ENCODE results near the gene AQP7. TPM values are rescaled to one million over a fixed set of nuclear protein-coding genes. Genes with fewer than 3 reads are reported as not detected.

Gene AQP7
- total RNA-seq, 1 experiment from 2014 or later, result 0.59 TPM

GRCh38 chr9:33377089-33377715 lies 25.2 kb downstream of the AQP7 start:
- Histone ChIP-seq H2AFZ (no peak overlapping the region), H3K9me2 (ENCODE audit: insufficient read depth) (no peaks in the 10 kb centered on the region), H3K27ac (no peak overlapping the region), H3F3A (ENCODE audit: insufficient read depth, low read depth) (no peaks in the 10 kb centered on the region), H3K9me3 (ENCODE audit: insufficient read depth, low read depth) (no peaks in the 10 kb centered on the region), H3K4me2 (no peak overlapping the region), H3K4me3 (no peak overlapping the region), H3K4me1 (replicated peaks; ENCODE audit: insufficient read depth) (peaks cover 6% of the 10 kb centered on the region; the same call in 1 of the 2 replicates), H4K20me1 (ENCODE audit: insufficient read depth) (no peaks in the 10 kb centered on the region), H3K36me3 (ENCODE audit: low read depth) (no peaks in the 10 kb centered on the region), H3K79me2 (ENCODE audit: low read depth) (no peaks in the 10 kb centered on the region), H3K27me3 (ENCODE audit: insufficient read depth, low read depth) (no peaks in the 10 kb centered on the region)
- TF ChIP-seq, protein P1, sequence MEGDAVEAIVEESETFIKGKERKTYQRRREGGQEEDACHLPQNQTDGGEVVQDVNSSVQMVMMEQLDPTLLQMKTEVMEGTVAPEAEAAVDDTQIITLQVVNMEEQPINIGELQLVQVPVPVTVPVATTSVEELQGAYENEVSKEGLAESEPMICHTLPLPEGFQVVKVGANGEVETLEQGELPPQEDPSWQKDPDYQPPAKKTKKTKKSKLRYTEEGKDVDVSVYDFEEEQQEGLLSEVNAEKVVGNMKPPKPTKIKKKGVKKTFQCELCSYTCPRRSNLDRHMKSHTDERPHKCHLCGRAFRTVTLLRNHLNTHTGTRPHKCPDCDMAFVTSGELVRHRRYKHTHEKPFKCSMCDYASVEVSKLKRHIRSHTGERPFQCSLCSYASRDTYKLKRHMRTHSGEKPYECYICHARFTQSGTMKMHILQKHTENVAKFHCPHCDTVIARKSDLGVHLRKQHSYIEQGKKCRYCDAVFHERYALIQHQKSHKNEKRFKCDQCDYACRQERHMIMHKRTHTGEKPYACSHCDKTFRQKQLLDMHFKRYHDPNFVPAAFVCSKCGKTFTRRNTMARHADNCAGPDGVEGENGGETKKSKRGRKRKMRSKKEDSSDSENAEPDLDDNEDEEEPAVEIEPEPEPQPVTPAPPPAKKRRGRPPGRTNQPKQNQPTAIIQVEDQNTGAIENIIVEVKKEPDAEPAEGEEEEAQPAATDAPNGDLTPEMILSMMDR (conservative IDR thresholded peaks at IDR 0.05), result no peak
- no peak for TF ChIP-seq EZH2 (IDR thresholded peaks at IDR 0.05; ENCODE audit: low read depth)
- no TSS peak for BruUV-seq (replicated peaks)
- no peak for DNase-seq
- intact Hi-C loops (cut with micrococcal nuclease; ENCODE audit: unreplicated experiment), result loop anchor here (10.0 kb wide), 1 partner anchor 82 kb away; the partner anchor contains the start of gene NFX1
- CTCF ChIA-PET, result no interaction called here
- POLR2A ChIA-PET (ENCODE audit: unreplicated experiment), result no interaction called here

- Histone ChIP-seq H3K79me2 (ENCODE audit: low read depth) (no peaks in the 10 kb centered on the region), H3K4me2 (no peak overlapping the region), H3K27ac (no peak overlapping the region), H3K4me3 (no peak overlapping the region), H3K36me3 (ENCODE audit: low read depth) (no peaks in the 10 kb centered on the region), H3F3A (ENCODE audit: insufficient read depth, low read depth) (no peaks in the 10 kb centered on the region), H2AFZ (no peak overlapping the region), H3K9me2 (ENCODE audit: insufficient read depth) (no peaks in the 10 kb centered on the region), H3K27me3 (ENCODE audit: insufficient read depth, low read depth) (no peaks in the 10 kb centered on the region), H4K20me1 (ENCODE audit: insufficient read depth) (no peaks in the 10 kb centered on the region), H3K9me3 (ENCODE audit: insufficient read depth, low read depth) (no peaks in the 10 kb centered on the region), H3K4me1 (replicated peaks; ENCODE audit: insufficient read depth) (peaks cover 6% of the 10 kb centered on the region; the same call in 1 of the 2 replicates)
- CTCF ChIA-PET, result interaction anchor here (0.6 to 2.1 kb wide), 4 partner anchors 71 to 248 kb away, joined by 3 to 13 read pairs (median 7); partner anchors contain the start of genes AQP3 and NFX1
- POLR2A ChIA-PET (ENCODE audit: unreplicated experiment), result interaction anchor here (0.6 kb wide), 1 partner anchor 55 kb away, joined by 4 read pairs; no protein-coding TSS in a partner anchor
- intact Hi-C loops (cut with micrococcal nuclease; ENCODE audit: unreplicated experiment), result loop anchor here (1.0 to 10.0 kb wide), 3 partner anchors 69 to 90 kb away; partner anchors contain the start of gene NFX1
- BruUV-seq (replicated peaks), result no TSS peak
- TF ChIP-seq, protein P1 (conservative IDR thresholded peaks at IDR 0.05), result no peak
- TF ChIP-seq EZH2 (IDR thresholded peaks at IDR 0.05; ENCODE audit: low read depth), result no peak
- DNase-seq, result no peak
Observed at GRCh38 chr9:33375841-33376321, 26.5 kb downstream of the AQP7 start.

GRCh38 chr9:33375238-33375840 lies 27.0 kb downstream of the AQP7 start:
- Histone ChIP-seq H3K4me1 (replicated peaks; ENCODE audit: insufficient read depth) (peaks cover 6% of the 10 kb centered on the region; the same call in 1 of the 2 replicates), H3K9me3 (ENCODE audit: insufficient read depth, low read depth) (no peaks in the 10 kb centered on the region), H4K20me1 (ENCODE audit: insufficient read depth) (no peaks in the 10 kb centered on the region), H3K36me3 (ENCODE audit: low read depth) (no peaks in the 10 kb centered on the region), H3K27ac (no peak overlapping the region), H3F3A (ENCODE audit: insufficient read depth, low read depth) (no peaks in the 10 kb centered on the region), H2AFZ (no peak overlapping the region), H3K9me2 (ENCODE audit: insufficient read depth) (no peaks in the 10 kb centered on the region), H3K27me3 (ENCODE audit: insufficient read depth, low read depth) (no peaks in the 10 kb centered on the region), H3K4me2 (no peak overlapping the region), H3K79me2 (ENCODE audit: low read depth) (no peaks in the 10 kb centered on the region), H3K4me3 (no peak overlapping the region)
- TF ChIP-seq, protein P1 (conservative IDR thresholded peaks at IDR 0.05), result peak; percentile 7; the same call in 1 of the 2 replicates
- no peak for TF ChIP-seq EZH2 (IDR thresholded peaks at IDR 0.05; ENCODE audit: low read depth)
- DNase-seq, result no peak
- ChIA-PET CTCF (interaction anchor here (0.7 to 2.1 kb wide), 5 partner anchors 40 to 249 kb away, joined by 3 to 13 read pairs (median 7); partner anchors contain the start of gene AQP3), POLR2A (ENCODE audit: unreplicated experiment) (interaction anchor here (0.6 to 0.7 kb wide), 2 partner anchors 15 to 85 kb away, joined by 6 to 12 read pairs; partner anchors contain the start of gene NFX1)
- no TSS peak for BruUV-seq (replicated peaks)
- intact Hi-C loops (cut with micrococcal nuclease; ENCODE audit: unreplicated experiment), result loop anchor here (1.0 to 10.0 kb wide), 3 partner anchors 69 to 91 kb away; partner anchors contain the start of gene NFX1
